Measurements from ENCODE around the gene ZDHHC24. TPM values are rescaled to one million over a fixed set of nuclear protein-coding genes. Genes with fewer than 3 reads are reported as not detected.

ZDHHC24 gene
- total RNA-seq, 1 donor from 2014 or later = 5.1 TPM

DNA sequence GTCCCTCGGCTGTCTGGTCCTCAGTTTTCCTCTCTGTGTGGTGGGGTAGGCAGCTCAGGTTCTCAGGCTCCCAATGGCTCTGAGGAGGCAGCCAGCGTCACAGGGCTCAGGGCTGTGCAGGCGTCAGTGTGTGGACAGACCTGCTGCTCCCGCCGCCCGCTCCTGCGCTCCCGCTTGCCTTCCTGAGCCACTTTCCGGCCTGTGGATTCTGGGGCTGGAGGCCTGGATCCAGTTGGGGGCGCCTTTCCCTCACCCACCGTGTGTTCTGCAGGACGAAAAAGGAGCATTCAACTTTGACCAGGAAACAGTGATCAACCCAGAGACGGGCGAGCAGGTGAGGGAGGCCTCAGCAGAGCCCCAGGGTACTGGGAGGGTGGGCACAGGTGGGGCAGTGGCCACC, 50.9 kb downstream of the ZDHHC24 start:
- no peak for DNase-seq

DNA sequence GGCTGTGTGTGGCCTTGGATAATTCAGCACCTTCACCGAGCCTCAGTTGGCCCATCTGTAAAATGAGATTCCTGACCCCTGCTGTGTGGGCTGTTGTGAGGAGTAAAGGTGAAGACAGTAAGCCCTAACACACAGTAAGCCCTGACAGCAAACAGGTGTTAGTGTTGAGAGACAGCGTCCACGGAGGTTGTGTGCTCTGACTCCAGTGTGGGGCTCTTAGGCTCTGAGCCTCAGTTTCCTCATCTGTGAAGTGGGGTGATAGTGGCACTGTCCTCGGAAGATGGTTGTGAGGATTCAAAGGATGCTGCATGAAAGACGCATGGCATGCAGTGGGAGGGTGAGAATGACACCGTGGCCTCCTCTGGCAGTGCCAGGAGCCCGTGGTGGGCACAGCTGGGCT, 51.4 kb downstream of the ZDHHC24 start:
- DNase-seq = no peak

DNA sequence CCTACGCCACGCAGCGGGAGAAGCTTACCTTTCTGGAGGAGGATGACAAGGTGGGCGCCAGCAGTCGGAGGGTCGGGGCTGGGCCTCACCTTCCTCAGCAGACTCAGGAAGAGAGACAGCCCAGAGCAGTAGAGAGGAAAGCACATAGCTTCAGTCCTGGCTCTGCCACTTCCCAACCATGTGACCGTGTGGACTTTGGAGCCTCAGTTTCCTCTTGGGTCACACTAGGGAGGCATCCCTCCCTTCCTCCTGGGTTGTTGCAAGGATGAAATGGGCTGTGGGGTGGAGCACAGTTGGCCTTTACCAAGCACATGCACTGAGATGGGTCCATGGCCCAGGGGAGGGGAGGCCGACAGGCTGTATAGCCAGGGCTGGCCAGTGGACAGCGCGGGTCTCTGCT, 52.7 kb downstream of the ZDHHC24 start:
- no peak for DNase-seq

DNA sequence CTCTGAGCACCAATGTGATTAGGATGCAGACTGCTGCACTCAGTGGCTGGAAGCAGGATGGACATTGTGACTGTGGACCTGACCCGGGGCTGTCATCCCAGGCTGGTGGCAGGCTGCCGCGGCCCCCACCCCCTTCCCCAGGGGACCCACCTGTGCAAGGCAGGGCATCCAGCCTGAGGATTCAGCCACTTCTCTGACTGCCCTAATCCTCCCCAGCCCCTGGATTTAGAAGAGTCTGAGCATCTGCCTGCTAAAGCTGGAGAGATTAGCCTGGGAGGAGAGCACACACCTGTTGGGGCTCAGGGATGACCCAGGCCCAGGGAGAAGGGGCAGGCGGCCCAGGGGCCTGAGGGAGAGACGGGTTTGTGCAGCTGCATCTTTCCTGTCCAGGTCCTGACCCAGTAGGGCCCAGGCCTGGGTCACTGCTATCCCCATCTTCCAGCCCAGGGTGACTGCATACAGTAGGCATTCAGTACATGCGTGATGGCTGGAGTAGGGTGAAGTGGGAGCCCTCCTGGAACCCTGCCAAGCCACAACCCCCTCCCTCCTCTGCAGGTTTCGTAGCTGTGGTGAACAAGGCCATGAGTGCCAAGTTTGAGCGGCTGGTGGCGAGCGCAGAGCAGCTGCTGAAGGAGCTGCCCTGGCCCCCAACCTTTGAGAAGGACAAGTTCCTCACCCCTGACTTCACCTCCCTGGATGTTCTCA, 53.5 kb downstream of the ZDHHC24 start:
- no peak for DNase-seq

DNA sequence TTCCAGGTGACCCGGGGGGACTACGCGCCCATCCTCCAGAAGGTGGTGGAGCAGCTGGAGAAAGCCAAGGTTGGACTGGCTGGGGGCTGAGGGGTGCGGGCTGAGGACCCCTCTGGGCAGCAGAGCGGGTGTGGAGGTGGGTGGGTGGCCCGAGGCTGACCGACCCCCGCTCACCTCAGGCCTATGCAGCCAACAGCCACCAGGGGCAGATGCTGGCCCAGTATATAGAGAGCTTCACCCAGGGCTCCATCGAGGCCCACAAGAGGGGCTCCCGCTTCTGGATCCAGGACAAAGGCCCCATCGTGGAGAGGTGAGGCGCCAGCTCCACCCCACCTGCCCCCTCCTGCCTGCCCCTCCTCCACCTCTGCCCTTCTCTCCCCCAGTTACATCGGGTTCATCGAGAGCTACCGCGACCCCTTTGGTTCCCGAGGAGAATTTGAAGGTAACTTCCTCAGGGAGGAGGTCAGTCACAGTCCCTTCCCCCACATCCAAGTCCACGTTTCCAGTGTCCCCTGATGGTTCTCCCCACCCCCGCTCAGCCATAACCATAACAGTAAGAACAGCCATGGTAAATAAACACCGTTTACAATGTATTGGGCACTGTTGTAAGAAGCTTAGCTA, 54.4 kb downstream of the ZDHHC24 start:
- no peak for DNase-seq

DNA sequence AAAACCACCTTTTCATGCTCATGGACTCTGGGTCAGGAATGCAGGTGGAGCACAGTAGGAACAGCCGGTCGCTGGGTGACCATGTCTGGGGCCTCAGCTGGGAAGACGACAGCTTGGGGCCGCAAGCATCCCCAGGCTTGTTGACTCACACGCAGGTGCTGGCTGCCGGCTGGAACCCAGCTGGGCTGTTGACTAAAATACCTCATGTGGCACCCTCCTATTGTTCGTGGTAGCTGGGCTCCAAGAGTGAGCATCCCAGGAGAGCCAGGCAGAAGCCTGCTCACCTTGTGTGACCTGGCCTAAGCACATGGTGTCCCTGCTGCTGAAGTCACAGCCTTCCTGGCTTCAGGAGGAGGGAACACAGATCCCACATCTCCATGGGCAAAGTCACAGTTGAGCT, 56.2 kb downstream of the ZDHHC24 start:
- DNase-seq = no peak

DNA sequence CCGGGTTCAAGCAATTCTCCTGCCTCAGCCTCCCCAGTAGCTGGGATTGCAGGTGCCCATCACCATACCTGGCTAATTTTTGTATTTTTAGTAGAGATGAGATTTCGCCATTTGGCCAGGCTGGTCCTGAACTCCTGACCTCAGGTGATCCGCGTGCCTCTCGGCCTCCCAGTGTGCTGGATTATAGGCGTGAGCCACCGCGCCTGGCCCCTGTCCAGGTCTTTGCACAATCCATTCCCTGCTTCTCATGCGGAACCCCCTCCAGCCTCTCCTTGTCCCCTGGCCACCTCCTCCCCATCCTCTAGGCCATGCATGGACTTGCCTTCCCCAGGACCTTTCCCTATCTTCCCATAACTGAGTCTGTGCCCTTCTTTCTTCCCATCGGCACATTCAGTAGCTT, 56.9 kb downstream of the ZDHHC24 start:
- DNase-seq = no peak

DNA sequence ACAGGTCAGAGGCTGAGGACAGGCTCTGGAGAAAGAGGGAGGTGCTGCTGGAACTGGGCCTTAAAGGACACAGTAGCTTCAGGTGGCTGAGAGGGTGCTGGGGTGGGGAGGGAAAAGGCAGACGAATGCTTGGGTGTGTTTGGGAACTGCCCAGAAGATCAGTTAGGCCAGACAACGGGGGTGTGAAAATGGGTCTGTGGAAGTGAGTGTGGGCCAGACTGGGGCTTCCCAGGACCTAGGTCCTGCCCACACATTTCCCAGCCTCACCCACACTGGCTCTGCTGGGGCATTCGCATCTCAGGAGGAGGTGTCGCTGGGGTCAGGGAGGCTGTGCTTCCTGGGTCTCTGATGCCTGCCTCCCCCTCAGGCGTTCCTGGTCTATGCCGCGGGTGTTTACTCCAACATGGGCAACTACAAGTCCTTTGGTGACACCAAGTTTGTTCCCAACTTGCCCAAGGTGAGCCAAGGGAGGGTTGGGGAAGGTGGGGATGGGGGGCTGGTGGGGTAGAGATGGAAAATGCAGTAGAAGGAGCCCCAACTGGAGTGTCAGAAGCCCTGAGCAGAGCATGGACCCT, 61.0 kb downstream of the ZDHHC24 start:
- DNase-seq = no peak

DNA sequence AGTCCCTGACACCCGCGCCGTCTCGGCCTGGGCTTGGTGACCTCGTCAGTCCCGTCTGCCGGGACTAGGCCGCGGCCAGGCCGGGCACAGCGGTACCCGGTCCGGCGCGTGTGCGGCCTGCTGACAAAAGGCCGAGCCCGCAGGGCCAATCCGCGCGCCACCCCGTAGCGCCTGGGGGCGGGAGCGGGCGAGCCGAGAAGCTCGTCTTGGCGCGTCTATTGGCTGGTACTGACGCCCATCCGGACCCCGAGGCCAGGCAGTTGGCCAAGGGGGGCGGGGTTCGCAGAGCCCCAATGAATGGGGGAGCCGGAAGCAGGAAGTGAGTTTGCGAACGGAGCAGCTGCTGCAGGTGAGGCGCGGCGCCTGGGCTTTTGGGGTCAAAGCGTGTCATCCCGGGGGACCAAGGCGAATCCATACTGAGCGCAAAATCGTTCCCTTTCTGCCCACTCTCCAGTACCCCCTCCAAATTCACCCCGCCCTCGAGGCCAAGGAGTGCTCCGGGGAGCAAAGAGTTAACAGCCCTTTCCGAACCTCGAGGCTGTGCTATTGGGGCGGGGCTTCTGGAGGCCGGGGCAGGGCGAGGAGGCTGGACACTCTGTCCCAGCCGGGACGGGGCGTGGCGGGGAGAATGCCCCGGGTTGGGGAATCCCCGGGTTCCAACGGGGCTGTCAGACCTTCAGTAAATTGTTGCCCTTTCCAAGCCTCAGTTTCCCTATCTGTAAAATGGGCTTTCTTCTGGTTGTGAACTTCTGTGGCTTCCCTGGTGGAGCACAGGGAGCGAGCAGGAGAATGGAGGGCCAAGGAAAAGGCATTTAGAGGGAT, 65.5 kb downstream of the ZDHHC24 start, which contains the start of gene DPP3:
Gene DPP3 (plus strand): TSS at position 318 of the 822 bp plus-strand sequence. CDS start 1,767 bp downstream, outside the sequence.
- peak; percentile 95 for DNase-seq

DNA sequence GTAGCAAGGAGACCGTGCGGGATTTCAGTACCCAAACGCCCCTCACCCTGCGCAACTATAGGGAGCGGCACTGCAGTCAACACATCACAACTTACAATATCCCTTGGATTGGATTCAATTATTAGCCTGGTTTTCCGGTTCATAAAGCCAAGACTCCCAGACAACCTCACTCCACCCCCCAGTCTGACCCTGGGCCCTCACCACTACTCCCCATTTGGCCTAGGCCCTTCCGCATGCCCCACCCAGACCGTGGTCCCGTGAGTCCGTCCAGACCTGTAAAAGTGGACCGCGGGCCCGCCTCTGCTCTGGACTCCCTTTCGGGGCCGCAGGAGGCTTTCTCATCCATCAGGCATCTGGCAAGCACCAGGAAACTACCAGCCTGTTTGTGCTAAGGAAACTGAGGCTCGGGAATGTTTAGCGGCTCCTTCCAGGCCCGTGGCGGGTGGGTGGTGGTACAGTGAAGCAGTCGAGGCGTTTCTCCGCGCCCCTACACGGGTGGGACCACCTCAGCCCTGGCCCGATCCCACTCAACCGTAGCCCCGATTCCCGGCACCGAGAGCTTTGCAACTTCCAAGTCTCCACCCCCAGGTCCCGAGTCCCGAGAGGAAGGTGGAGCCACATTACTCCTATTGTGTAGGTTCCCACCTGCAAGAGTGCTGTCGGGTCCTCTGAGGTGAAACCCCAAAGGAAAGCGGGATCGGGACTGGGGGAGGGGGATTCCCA, 66.3 kb downstream of the ZDHHC24 start:
- no peak for DNase-seq

DNA sequence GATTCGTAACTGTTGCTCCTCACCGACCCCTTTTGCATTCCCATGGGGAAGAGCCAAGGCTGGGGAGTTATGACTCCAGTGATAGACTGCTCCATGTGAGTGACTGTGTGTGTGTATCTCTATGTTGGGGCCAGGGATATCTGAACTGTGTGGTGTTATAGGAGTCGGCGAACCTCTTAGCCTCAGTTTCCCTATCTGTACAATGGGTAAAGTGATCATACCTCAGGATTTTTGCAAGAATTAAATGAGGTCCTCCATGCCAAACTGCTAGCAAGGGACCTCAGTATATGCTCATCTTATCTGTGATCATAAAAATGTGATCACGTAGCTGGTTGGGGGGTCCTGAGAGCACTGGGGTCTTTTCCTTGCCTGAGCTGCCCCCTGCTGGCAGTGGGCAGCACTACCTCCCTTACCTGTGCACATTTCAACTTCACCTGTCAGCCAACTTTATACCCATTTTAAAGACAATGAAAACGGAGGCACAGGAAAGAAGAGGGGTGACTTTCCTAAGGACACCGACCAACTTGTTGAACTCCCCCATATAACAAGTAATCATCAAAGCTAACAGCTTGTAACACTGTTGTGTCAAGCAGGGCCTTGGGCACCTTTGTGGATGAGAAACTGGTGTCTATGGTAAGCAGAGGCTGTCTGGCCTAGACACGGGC, 67.0 kb downstream of the ZDHHC24 start:
- DNase-seq = no peak

DNA sequence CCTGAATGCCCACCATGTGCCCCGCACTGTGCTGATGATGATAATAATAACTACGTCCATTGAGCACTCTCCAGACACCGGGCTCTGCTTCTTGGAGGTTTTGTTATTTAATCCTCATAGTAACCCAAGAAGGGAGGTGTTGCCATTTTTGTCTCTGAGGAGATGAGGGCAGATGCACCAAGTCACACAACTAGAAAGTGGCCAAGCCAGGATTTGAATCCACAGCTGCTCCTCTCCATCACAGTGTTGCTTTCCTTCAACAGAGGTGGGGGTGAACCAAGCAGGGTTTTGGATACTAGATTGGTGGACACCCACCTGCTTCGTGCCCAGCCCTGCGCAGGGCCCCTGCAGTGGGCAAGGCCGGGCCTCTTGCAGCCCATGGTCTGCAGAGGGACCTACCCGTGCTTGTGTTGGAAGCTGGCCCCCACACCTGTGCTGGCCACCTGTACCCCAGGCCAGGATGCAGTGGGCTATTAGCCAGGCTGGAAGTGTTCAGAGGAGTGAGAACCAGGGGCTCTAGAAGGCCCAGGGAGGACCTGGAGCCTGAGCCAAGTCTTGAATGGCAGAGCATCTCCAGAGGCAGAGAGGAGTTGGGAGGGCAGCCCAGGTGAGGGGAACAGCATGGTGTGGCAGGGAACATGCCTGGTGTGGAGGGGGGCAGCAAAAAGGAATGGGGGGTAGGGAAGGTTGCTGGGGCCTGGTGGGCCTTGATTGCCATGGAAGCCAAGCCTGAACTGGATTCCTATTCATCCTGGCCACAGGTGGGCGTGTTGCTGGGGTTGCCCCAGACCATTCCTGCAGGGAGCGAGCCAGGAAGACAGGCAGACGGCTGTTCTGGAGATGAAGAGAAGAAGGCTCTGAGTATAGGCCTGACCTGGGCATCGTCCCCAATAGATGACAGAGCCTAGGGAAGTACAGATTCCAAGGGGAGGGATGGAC, 68.3 kb downstream of the ZDHHC24 start:
- no peak for DNase-seq

DNA sequence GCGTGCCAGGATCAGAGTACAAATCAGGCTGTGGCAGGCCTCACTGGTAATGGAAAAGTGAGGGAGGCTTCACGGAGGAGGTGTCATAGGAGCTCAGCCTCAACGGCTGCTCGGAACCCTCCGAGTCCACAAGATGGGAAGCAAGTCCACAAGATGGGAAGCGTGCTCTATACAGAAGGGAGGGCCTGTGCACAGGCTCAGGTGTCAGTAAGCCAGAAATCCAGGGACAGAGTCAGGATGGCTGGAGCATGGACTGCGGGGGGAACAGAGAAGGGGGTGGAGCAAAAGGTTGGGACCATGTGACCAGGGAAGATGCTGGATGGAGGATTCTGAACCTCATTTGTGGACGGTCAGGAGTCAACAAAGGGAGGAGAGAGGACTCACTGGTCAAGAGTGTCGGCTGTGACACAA, 69.0 kb downstream of the ZDHHC24 start:
- DNase-seq = no peak

DNA sequence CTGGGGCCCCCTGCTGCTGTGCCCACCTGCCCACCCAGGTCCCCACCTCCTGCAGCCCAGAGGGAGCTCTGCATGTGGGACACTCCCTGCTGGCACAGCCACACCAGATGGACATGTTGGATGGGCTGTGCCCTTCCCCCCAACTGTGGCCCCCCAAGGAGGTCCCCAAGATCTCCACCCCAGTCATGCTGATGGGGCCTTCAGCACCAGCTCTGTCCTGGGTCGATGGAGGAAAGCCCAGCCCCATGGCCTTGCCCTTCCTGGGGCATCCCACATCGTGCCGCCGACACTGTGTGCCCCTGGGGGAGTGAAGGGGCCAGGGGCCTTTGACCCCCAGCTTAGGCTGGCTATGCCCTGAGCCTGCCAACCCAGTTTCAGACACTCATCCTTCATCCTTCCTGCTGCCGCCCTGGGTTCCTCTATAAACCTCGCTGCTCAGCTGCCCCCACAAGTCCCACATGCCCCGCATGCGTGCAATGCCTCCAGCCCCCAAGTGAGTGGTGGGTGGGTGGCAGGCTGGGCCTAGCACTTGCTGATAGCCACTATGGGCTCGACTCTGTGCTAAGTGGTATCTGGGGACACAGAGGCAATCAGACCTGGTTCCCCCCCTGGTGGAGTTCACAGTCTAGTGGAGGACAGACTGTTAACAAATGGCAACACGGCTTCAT, 69.5 kb downstream of the ZDHHC24 start:
- no peak for DNase-seq

DNA sequence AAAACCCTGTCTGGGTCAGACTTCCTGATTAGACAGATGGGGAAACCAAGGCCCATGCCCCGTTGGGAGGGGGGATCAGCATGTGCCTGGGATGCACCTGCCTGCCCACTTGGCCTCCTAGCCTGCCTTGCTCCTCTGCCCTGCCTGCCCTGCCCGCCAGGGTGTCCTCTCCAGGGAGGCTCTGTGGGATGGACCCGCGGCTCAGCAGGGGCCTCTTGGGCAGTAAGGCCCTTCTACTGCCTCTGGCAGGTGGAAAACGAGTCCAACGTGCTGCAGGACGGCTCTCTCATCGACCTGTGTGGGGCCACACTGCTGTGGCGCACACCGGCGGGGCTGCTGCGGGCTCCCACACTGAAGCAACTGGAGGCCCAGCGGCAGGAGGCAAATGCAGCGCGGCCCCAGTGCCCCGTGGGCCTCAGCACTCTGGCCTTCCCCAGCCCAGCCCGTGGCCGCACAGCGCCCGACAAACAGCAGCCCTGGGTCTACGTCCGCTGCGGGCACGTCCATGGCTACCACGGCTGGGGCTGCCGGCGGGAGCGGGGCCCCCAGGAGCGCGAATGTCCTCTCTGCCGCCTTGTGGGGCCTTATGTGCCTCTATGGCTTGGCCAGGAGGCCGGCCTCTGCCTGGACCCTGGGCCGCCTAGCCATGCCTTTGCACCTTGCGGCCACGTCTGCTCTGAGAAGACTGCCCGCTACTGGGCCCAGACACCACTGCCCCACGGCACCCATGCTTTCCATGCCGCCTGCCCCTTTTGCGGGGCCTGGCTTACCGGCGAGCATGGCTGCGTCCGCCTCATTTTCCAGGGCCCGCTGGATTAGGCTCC, 70.3 kb downstream of the ZDHHC24 start:
- no peak for DNase-seq

DNA sequence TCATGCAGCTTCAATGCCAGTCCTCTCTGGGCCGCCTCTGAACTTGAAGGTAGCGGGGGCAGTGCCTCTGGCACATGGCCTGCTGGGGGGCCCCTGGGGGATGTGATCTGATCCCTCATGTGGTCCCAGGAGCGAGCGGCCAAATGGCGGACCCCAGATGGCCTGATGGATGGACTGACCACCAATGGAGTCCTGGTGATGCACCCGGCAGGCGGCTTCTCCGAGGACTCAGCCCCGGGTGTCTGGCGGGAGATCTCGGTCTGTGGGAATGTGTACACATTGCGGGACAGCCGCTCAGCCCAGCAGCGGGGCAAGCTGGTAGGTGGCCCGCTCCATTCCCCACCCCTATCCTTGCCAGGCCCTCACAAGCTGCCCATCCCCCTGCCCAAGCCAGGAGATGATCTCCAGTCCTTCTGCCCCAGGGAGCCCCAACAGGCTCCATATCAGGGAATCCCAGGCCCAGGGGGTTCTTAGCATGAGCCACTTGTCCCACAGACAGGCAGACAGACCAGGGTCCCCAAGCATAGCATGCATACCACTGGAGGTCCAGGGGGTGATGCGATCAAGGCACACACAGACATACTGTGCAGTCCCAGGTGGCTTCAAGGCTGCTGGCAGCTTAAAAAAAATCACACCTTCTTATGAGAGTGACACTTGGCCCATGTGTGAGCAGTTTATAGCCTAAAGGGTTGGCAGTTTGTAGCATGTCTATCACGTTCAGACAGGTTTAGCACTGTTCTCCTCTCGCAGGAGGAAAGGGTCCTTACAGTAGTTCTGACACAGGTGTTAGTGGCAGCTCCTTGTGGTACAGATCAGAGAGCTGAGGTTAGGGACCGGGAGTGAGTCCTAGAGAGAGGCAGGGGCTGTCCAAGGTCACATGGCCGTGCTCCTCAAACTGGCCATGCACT, 72.0 kb downstream of the ZDHHC24 start:
- DNase-seq = no peak

DNA sequence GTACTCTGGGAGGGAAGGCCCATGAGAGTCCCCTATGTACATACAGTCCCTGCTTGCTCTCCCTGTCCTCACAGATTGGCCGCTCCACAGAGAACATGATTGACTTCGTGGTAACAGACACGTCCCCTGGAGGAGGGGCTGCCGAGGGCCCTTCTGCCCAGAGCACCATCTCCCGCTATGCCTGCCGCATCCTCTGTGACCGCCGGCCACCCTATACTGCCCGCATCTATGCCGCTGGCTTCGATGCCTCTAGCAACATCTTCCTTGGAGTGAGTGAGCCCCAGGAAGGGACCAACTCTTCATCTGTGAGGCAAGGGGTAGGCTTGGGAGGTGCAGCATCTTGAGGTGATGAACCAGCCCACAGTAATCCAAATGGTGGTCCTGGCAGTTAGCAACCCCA, 72.7 kb downstream of the ZDHHC24 start:
- no peak for DNase-seq

DNA sequence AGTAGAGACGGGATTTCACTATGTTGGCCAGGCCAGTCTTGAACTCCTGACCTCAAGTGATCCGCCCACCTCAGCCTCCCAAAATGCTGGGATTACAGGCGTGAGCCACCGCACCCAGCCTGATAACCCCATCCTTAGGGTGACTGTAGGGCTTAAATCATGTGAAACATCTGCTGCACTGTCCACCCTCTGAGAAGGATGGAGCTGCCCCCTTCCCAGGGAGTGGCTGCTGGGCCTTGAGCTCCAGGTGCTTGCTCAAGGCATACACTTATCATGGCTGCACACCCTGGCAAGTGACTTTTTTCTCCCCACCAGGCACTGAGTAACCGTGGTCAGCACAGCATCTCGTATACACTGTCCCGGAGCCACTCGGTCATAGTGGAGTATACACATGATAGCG, 73.8 kb downstream of the ZDHHC24 start:
- DNase-seq = no peak
